ENCODE results near the gene DLG3.
"Not testable (repeated sequence)": the region's sequence is repeated elsewhere in the genome, so short reads cannot be mapped to it uniquely, and the experiment has no call there.

Gene DLG3

DNA sequence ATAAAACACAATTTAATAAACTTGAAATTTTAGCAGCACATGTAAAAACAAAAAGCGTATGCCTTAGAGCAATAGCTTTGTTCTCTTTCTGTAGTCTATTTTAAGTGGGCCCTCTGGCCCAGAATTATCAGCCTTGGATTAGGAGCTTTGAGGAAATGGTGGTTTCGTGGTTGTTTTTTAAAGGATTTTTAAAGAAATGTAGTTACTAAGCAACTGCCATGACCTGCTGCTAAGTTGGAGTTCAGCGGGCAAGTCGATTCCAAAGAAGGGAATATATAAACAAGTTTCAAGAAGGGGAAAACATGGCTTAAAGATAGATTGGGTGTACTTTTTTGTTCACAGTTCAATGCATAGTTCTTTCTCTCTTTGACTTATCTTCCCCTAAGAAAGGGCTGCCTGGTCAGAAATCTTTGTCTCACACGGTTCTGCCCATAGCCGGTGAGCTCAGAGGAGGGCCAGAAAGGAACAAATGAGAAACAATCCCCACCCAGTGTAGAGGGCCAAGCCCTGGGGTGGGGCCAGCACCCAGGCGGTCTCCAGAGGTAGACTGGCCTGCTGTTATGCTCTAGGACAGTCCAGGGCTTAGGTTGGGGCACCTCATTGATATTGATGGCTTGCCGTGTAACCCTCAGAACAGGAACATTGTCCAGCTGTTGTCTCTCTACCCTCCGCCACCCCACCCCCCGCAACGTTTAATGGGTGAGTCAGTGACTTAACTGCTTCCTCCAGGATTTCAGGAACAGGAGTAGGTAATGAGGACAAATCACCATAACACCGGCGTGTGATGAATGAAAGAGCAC is 32.5 kb downstream of the DLG3 start:
- DNase-seq, result peak; percentile 47

DNA sequence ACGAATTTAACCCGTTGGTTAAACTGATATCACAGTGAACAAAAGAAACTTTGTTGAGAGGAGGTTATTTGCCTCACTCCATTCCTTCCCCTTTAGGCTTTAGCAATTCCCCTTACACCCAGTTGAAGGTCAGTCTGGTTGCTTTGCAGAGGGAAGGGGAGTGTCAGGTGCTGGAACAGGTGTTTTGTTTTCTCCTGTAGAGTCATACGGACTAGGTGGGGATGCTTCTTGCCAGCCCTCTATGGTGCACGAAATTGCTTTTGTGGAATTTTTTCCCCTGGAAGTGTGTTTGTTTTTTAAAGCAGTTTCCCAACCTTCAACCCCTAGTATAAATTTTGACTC is 33.1 kb downstream of the DLG3 start:
- no peak for DNase-seq

DNA sequence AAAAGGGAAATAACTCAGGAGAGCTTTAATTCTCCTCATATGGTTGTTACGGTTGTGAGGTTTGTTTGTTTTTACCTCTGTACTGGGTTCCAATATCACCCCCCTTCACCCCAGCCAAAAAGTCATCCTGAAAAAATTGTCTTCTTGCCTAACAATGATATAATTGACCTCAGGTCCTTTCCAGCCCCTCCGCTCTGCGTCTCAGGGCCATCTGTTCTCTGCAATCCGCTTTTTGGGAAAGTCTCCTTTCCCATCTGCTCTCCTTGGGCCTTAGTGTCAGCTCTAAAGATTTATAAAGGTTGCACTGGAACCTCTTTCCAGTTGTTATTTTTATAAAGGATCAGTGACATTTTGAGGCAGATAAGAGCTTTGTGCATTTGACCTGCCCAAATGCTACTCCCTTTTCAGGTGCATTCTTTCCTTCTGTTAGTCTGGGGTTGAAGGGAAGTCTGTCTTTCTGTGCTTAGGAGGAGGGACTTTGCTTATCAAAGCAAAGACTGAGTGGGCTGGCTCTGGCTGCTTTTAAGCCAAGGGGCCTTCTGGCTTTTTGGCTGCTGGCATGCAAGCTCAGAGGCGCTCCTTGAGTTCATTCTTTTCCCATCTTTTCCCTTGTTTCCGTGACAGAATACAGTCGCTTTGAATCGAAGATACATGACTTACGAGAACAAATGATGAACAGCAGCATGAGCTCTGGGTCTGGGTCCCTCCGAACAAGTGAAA is 34.1 kb downstream of the DLG3 start:
- peak; percentile 17 for DNase-seq

GRCh38 chrX:70479247-70479921 is 34.7 kb downstream of the DLG3 start:
- DNase-seq, result peak; percentile 59

DNA sequence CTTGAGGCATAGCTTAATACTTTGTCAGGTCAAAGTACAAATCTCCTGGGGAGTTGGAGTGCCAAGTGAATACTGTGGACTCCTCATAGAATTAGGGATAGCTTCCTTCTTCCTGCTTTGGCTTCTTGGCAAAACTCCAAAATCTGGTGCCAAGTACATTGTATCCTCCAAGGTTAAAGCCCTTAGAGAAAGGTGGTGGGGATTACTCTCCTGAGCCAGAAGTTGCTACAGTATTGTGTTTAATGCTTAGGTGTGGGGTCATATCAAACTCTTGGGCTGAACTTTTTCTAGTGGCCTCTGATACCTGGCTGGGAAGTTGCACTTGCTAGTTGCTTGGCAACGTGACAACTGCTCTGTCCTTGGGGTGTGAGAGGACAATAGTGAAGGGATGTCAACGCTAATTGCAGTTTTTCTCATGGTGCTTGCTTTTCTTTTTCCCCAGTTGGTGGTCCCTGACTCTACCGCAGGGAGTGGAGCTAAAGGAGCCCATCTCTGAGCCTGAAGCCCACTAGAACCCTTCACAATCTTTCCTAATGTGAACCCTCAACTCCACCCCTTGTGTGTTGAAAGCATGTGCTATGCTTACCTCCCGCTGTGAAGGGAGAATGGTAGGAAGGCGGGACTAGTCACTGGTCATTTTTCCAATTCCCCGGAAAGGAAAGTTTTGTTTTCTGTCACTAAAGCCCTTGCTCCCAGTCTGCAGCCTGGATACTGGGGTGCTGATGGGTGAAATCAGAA is 35.5 kb downstream of the DLG3 start:
- DNase-seq, result peak; percentile 19

DNA sequence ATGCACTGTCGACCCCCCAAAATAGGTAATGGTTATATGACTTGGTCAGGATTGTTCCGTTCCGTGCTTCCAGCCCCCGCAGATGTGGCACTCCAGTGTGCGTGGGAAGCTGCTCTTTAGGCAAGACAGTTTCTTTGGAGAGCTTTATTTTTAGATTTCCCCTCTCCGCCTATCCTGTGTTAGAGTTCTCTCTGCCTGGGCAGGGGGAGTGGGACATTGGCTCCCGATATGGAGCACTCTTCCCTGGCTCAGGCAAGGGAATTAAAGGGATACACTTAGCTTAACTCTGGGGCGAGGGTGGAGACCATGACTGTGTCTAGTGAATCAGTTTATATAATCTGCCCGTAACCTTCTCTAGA is 36.0 kb downstream of the DLG3 start:
- DNase-seq, result no peak

GRCh38 chrX:70481471-70482270 is 37.0 kb downstream of the DLG3 start:
- DNase-seq, result peak; percentile 1

DNA sequence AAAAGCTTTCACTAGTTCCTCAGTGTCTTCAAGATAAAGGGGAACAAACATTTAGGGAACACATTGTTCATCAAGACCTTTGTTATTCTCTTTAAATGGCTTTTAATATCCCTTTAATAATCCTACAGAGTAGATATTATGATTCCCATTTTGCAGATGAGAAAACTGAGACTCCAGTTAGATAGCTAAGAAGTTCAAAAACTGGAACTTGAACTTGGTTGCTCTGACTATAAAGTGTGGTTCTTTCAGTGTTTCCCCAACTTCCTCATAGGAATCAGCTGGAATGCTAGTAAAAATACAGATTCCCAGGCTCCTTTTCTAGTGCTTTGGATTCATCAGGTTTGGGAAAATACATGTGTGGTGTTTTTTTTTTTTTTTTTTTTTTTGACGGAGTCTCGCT is 37.7 kb downstream of the DLG3 start:
- DNase-seq, result no peak

DNA sequence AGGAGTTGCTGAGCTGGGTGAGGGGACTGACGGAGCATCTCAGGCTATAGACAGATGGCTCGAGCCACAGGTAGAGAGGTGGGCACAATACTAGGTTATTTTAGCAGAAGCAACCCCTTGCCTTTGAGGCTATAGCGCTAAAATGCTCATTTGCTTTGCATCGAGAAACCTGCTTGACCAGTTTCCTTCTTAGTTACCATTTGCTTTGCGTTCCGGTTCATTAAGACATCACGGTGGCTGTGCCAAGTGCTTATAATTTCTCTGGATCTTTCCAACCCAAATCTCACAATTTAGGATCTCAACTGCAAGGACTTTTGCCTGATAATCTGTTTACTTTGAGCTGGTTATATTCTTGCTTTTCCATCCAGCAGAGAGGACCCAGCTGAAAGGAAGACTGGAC is 40.8 kb downstream of the DLG3 start:
- DNase-seq, result no peak

DNA sequence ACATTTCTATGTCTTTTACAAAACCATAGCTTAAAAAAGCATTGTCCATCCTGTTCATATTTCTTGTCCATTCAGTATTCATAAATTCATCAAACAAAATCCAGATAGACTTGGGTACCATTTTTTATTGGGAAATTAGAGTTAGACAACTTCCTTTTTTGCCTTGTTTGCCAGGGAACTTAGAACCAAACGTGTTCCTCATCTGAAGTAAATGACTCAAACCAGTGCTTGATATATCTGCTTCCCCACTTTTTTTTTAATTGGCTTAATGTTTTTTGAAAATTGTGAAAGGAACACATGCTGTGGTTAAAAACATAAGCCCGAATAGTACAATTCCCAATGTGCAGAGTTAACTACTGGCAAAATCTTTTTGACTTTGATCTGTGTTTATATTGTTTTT is 44.2 kb downstream of the DLG3 start:
- DNase-seq, result no peak

GRCh38 chrX:70494441-70494840 is 49.8 kb downstream of the DLG3 start:
- no peak for DNase-seq

DNA sequence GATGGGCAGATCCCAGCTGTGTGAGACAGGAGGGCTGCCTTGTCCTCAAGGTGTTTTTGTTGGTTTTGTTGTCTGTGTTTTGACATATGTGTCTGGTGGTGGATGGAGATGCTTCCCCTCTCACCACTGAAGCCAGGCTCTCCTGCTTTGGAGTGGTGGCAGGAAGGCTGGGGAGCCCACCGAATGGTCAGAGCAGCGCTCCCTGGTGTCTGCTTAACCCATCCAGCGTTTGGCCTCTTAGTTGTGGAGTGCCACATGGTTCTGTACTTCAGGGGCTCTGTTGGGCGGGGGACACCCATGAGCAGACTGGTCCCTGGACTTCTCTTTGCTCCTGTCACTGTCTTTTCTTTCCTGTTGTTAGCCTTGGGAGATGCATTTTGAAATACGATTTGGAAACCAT is 51.9 kb downstream of the DLG3 start:
- no peak for DNase-seq

GRCh38 chrX:70497026-70497425 is 52.4 kb downstream of the DLG3 start:
- no peak for DNase-seq

- no peak for DNase-seq
Measured at GRCh38 chrX:70498129-70498528, 53.5 kb downstream of the DLG3 start.

DNA sequence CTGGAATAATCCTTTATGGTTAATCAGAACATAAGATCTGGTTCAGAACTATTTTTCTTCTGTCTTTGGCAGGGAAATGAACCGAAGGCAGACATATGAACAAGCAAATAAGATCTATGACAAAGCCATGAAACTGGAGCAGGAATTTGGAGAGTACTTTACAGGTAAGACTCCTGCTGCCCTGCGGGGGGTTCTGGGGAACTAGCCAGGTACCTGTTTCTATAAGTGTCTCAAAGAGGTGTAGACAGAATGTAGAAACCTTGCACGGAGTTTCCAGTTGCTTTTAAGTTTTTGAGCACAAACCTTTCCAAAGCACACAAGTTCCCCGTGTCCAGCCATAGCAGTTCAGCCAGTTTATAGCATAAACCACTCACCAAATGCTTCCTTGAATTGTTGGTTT is 56.2 kb downstream of the DLG3 start:
- no peak for DNase-seq

DNA sequence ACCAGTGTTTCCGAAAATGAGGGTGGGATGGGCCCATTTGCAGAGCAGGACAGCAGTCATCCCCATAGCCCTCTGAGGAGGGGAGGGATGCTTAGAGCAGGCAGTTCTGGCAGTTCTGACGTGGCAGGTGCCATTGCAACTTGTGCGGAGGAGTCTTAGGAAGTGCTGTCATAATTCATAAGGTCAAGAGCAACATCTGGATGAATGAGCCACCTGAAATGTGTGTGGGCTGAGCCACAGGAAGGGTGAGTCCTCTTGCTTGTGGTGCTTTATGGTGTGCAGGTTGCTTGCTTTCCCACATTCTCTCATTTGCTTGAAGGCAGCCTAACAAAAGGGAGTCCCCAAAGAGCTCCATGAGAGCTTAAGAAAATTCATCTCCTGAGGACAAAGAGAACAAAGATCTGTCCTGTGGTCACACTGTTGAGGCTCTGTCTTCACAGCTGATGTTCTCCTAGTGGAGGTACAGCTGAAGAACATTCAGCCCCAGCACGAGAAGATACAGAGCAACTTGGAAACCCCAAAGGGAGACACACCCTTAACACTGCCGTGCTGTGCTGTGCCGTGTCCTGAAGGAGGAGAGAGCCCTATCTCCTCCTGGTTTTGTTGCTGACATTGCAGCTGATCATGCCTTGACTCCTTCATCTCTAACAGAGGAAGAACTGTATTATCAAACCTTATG is 60.3 kb downstream of the DLG3 start:
- no peak for DNase-seq

DNA sequence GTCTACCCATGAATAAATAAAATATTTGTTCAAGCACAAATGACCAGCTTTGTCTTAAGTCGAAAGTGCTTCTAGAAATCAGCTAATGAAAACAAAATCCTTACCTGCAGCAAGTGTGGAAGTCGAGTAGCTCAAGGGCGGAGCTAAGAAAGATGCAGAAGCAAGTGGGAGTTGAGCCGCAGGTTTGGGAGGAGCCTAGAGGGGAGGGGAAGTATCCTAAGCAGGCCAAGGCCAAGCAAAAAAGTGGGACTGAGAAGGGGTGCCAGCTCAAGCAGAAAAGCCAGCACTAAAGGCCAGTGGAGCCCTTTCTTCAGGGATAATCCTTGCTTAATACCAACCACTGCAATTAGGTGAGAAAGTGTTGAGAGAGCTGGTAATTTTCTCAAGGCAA is 60.8 kb downstream of the DLG3 start:
- no peak for DNase-seq

- no peak for DNase-seq
Measured at GRCh38 chrX:70508296-70508911, 63.8 kb downstream of the DLG3 start.

DNA sequence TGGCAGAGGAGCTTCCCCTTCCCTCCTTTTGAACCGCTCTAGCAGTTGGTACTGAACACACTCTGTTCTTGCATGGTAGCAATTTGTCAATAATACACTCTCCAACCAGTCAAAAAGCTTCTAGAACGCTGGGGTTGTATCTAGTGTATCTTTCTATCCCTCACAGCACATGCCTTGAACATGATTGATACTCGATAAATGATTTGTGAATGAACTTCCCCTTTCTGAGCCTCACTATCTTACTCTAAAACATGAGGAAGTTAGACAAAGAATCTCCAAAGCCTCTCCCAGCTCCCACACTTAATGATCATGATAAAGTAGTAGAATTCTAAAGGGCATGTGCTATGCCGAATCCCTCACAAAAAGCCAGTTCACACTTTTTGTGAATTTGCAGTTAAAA is 64.4 kb downstream of the DLG3 start:
- no peak for DNase-seq

DNA sequence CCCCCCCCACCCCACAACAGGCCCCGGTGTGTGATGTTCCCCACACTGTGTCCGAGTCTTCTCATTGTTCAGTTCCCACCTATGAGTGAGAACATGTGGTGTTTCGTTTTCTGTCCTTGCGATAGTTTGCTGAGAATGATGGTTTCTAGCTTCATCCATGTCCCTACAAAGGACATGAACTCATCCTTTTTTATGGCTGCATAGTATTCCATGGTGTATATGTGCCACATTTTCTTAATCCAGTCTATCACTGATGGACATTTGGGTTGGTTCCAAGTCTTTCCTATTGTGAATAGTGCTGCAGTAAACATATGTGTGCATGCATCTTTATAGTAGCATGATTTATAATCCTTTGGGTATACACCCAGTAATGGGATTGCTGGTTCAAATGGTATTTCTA is 70.6 kb downstream of the DLG3 start:
- not testable (repeated sequence) for DNase-seq

- DNase-seq, result not testable (repeated sequence)
Measured at GRCh38 chrX:70515692-70516091, 71.1 kb downstream of the DLG3 start.

DNA sequence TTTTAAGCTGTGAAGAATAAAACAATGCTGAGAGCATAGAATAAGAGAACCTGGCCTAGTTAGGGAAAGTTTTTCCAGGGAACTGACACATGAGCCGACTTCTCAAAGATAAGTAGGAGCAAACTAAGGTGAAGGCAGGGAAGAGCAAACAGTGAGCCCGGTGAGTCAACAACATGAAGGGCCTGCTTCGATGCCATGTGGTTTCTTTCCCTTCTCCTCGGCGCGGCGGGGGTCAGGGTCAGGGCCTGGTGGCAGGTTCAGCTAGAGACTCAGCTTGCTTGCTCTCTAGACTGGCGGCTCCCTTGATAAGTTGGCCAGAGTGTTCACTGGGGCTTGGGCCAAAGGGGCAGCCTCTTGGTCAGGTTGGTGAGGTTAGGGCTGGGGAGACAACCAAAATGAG is 81.1 kb downstream of the DLG3 start:
- no peak for DNase-seq

All from kidney glomerular epithelial cell (primary cell).